Neural progenitor cell (in vitro differentiated cells): ENCODE data around the gene PRSS53.

ENCODE experiments used
- CTCF ChIP-seq: fragments of 200-600 bp; sonication (generic); IDR thresholded peaks from 2 replicates; pipeline ENCODE4 v1.5.1; 2017; ENCODE audit warnings: antibody characterized with exemption, mild to moderate bottlenecking
- EZH2 ChIP-seq: fragments of 200-600 bp; sonication (generic); IDR thresholded peaks from 2 replicates; pipeline ENCODE4 v1.6.1; 2017; ENCODE audit warnings: antibody characterized with exemption, mild to moderate bottlenecking, moderate library complexity
- EZH2phosphoT487 ChIP-seq: fragments of 200-600 bp; sonication (generic); IDR thresholded peaks from 2 replicates; pipeline ENCODE4 v1.6.1; 2017; ENCODE audit warnings: antibody characterized with exemption

GRCh38 chr16:31055613-31056012 is 33.1 kb downstream of the PRSS53 start:
- TF ChIP-seq EZH2 (no peak), CTCF (no peak), EZH2phosphoT487 (no peak)
